Cortex of kidney (tissue), 1 donor: ENCODE results near the gene ADAM12.
"Not testable (repeated sequence)": the region's sequence is repeated elsewhere in the genome, so short reads cannot be mapped to it uniquely, and the experiment has no call there.

Experiments used
- DNase-seq: peaks from one replicate; lab custom pipeline; 2025; lab: John Stamatoyannopoulos, UW

Gene ADAM12

DNA sequence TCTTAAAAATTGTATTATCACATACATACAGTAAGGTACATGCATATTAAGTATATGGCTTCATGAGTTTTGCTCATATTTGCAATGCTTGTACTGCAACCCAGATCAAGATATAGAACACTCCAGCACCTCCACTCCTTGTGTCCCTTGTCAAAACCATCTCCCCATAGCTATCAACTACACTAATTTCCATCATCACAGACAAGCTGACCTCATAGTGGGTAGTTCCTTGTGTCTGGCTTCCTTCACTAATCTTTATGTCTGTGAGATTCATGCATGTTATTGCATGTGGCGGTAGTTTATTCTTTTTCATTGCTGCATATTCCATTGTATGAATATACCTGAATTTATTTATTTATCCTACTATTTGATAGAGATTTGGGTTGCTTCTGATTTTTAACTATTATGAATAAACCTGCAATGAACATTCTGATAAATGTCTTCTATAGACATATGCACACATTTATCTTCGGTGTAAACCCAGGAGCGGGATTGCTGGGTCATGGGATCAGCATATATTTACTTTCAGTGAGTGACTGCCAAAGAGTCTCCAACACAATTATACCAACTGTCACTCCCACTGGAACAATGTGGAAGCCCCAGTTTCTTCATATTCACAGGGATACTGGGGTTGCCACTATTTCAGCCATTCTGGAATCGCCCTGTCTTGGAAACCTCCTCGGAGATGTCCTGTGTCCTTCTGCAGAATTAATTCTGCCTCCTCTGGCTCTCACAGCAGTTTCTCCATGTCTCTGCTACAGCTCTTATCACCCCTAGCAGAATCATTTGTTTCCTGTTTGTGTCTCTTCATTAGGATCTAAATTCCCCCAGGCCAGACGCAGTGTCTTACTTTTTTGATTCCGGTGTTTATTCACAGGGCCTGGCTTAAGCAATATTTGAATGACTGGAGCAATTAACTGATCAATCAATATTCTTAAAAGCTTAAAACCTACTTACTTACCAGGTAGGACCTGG, 14.7 kb upstream of the ADAM12 start:
- DNase-seq: no peak

DNA sequence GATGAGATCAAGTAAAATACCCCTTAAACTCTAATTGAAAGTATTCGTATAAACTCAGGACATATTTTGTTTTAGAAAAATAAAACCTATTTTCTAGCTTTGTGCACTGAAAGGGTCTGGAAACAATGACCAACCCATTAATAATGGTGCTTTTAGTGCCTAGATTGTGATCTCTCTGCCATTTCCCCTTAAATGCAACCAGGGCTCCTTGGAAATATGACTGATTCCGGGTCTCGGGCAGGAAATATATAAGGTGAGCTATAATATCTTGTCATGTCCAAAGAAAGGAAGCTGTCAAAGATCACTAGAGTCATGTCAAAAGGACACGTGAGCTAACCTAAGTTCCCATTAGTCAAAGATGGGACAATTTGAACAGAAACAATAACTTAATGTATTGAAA, 12.4 kb upstream of the ADAM12 start:
- DNase-seq: no peak

DNA sequence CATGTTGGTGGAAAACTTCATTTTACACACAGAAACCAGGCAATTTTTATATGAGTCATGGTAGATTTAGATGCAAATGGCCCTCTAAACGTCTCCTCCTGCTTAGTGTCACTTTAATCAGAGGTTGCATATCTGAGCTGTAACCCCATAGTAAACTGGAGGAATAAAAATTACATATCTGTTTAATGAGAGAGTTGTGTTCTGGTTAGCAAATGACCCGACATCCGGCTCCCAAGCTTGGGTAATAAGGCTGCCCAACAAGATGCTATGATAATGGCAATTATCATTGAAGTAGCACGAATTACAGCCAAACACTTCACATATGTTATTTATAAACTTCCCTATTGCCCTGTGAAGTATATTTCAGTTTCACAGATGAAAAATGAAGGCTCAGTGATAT, 10.6 kb upstream of the ADAM12 start:
- no peak for DNase-seq

DNA sequence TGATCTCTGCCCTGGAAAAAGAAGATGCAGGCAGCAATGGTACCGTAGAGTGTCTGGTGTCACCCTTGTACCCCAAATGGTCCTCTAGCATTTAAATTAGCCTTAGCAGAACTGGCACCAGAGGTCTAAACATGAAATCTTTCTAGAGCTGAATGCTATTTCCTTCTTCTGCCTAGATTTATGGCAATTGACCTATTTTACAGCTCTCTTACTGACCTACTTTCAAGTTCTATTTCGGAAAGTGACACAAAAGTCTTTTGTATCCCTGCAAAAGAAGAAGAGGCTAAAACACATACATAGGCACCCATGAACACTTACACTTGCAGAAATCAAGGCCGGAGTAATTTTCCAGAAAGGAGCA, 10.1 kb upstream of the ADAM12 start:
- DNase-seq: no peak

DNA sequence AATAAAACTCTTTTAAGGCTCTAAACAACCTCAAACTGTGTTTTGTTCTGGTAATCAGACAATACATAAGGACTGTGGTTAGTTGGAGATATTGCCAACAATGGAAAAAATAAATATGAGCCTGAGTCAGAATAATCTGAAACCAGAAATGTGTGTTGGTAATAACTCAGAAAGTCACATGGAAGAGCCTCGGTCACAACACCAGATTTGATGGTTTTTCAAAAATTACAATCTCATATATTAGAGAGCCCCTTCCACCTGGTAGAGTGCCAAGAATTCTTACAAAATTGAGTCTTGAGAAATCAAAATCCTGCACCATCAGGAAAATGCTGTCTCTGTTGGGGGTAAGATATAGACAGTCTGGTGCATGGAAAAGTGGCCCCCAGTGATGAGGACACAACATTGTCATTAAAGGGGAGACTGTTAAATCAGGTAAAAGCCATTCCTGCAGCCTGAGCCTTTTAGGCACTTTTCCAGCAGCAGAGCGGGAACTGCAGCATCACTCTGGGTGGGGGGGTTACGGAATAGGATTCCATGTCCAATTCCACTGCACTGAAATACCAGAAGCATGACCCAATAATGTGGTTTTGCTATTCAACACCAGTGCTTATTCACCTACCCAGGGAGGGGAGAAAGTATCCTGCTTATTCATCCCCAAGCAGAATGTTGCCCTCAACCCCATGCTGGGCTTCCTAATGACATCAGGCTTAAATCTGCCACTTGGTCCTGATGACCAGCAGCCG, 9.5 kb upstream of the ADAM12 start:
- DNase-seq: no peak

DNA sequence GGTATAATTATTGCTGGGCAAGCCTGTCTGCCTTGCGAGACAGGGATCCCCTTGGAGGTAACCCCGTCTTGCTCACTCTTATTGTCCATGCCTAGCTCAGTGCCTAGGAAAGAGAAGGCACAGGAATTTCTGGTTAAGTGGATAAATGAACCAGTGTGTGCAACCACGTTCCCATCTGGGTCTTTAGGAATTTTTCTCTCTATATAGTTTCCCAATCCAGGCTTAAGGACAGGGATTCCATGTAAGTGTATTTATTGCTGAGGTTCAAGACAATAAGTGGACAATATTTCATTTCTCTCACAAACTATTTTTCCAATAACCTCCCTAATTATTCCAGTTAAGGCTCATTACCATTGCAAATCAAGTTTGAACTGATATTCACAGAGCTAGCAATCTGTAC, 8.9 kb upstream of the ADAM12 start:
- DNase-seq: no peak

DNA sequence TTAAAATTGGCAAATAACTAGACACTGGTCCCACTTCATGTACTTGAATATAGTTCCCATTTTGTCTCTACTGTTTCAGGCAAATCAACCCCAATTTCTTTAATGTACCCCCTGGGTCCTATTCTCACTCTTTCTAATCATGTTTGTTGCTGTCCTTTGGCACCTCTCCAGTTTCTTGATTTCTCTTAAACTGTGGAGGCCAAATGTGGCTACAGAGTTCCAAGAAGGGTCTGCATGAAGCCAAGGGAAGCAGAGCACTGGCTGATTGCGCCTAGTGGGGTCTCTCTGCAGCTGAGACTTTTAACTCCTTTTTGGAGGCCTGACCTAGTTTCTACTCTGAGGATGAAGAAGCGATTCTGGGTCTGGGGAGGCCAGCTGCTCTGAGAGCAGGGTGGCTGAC, 6.7 kb upstream of the ADAM12 start:
- DNase-seq: no peak

DNA sequence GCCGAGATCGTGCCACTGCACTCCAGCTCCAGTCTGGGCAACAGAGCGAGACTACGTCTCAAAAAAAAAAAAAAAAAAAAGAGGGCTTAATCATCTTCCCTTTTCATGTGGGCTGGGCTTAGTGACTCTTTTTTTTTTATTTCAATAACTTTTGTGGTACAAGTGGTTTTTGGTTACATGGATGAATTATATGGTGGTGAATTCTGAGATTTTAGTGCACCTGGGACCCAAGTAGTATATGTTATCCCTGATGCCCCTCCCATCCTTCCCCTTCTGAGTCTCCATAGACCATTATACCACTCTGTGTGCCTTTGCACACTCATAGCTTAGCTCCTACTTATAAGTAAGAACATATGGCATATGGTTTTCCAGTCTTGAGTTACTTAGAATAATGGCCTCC, 4.8 kb upstream of the ADAM12 start:
- no peak for DNase-seq

DNA sequence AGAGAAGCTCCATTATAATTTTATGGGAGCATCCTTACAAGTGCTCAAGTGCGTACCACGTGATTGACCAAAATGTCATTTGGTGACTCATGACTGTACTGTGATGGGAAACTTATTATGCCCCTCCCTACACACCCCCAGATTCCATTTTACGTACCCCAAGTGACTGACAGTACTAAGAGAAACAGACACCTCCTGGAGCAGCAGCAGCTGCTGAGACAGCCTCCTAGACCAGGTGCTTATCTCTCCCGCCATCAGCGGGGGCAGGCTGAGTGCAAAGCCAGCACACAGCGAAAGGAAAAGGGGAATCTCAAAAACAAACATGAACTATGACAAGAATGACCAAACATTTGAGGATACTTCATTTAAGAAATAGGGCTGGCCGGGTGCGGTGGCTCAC, 4.2 kb upstream of the ADAM12 start:
- DNase-seq: no peak

DNA sequence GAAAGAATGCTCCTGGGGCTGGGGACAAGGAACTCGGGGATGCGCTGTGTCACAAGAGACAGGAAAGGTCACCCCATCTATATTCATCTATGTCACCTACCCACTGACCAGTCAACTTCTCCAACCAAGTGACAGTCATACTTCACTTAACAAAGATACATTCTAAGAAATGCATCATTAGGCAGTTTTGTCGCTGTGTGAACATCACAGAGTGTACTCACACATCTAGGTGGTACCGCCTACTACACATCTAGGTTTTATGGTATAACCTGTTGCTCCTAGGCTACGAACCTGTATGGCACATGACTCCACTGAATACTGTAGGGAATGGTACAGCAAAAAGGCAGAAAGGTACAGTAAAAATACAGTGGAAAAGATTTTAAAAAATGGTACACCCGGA, 3.8 kb upstream of the ADAM12 start:
- no peak for DNase-seq

DNA sequence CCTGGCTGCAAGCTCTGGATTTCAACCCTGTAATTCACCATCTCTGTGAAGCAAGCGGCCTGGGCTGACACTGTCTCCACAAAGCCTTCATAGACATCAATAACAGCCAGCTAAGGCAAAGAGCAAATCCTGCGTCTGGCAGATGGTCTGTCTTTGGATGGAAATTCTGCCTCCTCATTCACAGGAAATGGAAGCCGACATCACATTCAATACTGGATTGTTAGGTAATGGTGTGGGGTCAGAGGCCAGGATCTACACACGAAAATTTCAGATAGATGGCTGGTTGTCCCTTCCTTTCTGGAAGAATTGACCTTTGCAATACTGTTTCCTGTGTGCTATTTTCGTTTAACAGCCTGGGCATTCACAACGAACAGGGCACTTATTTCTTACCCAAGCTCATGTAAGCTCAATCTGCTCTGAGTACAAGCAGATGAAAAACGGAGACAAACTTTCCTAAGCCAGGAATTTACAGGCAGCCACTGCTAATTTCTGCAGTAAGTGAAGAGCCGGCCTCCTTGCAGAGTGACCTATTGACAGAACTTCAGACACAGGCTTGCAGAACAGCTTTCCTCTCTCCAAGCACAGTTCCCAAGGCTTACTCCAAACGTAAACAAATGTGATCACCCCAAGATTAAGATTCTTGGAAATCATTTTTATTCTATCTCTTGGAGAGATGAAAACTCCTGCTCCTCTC, 3.1 kb upstream of the ADAM12 start:
- DNase-seq: no peak

DNA sequence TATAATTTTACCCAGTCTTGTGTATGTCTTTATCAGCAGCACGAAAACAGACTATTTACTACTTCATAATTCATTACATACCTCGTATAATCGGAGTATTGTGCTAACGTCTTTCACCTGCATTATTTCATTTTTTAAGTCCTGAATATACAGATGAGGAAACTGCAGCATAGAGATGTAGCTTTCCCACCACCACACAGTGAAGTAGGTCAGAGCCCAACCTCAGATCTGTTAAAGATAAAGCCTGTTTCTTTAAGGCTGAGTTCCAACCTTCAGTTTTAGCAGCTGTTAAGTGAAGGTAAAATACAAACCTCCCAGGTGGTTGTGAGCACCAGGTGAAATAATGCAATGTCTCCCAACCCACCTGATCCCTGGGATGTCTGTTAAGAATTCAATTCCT, 2.0 kb upstream of the ADAM12 start:
- DNase-seq: no peak

DNA sequence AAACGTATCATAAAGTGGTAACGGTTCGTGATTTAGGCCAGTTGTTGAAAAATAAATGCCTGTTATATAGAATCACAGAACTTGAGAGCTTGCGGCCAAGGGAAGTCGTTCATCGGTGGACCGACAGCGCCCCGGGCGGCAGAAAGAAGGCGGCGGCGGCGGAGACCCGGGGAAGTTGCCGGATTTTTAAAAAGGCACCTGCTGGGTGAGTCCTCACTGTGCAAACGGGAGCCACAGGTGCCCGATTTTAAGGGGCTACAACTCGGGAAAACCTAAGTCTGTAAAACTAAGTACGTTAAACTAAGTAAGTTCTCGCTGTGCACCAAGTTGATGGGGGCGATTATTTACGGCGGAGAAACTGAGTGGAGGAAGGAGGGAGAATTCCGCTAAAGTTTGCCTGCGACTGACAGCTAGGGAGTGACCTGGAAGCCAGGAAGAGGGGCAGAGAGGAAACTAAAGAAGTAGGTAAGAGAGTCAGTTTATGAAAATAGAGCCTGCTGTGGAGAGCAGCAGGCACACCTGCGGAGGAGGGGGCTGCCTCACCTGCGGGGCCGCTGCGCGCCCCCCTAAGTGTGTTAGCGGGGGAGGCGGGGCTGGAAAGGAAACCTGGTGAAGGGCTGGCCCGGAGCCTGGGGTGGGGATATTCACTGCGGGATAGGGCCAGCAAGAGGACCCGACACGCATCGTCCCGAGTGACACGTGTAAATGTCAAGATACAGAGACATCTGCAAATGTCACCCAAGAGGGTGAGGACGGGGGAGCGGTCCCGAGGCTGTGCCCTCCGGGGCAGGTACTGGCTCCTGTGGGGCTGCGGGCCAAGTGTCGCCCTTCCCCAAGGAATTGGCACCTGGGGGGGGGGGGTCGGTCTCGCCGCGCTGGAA, 996 bp downstream of the ADAM12 start:
- DNase-seq: no peak

DNA sequence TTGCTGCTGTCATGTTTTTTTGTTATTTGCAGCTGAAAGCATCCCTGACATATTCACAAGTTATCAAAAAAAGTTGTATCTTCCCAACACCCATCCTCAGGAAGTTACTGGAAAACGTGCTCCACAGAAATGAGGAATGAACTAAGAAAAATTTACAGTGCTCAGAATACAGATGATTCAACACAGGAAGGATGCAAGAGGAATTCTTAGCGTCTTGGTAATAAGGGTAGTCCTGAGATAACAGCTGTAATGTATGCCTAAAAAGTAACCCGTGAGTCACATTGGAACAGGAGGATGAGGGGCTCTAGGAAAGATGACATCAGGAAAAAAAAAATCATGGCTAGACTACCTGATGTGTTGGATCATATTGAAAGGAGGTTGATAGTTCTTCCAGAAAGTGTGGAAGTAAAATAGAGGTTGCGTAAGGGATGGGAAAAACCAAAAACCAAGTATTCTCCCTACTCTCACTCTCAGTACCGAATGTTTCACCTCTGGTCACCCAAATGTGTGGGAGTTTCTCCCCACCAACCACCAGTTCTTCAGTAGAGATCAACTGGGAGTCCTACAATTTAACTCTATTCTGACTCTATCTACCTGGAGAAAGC, 3.9 kb downstream of the ADAM12 start:
- no peak for DNase-seq

DNA sequence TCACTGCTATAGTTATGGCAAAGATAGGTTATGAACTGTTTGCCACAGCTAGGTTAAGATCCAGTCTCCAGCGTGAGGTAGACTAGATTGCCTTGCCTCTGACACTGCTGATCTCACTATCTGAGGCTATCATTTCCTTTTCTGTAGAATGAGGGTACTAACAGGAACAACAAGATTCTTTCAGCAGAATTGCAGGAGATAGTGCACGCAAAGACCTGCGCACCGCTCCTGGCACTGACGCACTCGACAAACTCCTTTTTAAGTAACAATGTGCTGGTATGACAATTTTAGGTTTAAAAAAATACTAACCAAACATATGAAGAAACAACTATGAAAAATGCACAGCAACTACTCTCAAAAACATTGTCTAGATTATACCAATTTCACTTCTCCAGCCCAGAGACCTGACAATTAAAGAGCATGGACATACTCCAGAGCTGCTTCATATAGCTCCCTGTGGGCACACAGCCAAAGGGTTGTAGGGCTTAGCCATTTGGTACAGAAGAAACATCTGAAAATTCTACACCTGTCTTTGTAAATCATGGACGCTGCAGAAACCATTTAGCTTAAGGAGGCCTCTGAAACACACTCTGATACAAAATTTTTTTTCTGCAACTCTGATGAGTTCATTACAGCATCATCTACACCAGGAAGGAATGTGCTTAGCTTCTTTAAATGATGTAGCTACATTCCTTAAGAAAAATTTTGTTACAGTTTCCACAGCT, 7.8 kb downstream of the ADAM12 start:
- DNase-seq: no peak

DNA sequence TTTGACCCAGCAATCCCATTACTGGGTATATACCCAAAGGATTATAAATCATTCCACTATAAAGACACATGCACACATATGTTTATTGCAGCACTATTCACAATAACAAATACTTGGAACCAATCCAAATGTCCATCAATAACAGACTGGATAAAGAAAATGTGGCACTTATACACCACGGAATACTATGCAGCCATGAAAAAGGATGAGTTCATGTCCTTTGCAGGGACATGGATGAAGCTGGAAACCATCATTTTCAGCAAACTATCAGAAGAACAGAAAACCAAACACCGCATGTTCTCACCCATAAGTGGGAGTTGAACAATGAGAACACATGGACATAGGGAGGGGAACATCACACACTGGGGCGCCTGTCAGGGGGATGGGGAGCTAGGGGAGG, 9.1 kb downstream of the ADAM12 start:
- DNase-seq: not testable (repeated sequence)

DNA sequence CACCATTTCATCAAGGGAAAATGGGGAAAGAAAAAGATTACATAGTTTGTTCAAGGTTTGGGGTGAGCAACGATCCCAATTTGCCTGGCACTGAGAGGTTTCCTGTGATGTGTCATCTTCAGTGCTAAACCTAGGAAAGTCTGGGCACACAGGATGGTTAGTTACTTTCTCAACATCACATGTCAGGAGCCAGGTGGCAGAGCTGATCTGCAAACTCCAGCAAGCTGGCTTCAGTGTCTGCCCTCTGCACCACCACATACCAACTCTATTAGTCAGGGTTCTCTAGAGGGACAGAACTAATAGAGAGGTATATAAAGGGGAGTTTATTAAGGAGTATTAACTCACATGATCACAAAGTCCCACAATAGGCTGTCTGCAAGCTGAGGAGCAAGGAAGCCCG, 11.3 kb downstream of the ADAM12 start:
- no peak for DNase-seq

DNA sequence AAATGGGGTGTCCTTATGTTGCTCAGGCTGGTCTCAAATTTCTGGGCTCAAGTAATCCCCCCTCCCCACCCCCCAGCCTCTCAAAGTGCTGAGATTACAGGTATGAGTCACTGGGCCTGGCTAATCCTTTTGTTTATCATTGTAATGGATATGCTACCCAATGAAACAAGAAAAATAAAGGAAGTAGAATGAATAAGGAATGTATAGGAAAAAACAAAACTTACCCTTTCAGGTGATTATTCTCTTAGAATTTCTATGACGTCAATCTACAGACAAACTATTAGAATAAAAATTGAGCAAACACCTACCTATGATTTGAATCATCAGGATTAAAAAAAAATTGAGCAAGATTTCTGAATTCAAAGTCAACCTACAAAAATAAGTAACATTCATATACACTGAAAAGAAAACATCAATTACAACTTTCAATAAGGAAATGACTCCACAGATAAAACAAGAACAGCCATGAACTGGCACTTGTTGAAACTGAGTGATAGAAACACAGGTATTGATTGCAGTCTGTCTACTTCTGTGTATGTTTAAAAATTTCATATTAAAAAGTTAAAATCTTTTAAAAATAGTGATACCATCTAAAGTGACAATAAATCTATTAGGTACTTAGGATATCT, 12.2 kb downstream of the ADAM12 start:
- no peak for DNase-seq

DNA sequence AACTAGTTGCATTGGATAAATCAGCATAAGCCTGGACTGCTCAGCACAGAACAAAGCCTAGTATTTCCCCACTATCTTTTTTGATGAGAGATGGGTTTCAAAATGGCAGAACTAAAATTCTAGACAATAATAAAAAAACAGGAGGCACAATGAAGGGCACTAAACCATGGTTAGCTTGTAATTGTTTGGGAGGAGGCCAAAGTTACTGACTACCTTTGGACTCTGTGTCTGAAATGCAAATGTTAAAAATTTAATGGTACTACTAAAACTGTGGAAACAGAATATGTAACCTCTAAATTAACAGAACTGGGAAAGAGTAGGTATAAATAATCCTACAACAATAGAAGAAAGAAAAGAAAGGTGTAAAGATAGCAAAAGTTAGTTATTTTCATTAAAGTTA, 13.0 kb downstream of the ADAM12 start:
- DNase-seq: no peak

DNA sequence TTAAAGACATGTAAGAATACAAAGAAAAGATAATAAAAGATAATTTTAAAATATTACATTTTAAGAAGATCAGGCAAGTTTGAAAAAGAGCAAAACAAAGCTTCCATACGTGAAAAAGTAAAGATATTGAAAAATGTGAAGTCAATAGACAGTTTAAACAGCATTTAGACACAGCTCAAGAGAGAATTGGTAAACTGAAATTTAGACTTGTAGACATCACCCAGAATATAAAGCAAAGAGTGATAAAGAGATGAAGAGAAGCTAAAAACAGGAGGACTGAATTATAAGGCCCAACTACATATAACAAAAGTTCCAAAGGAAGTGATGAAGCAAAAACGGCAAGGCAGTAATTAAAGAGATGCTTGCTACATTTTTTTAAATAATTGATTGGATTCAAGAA, 13.8 kb downstream of the ADAM12 start:
- DNase-seq: no peak
